GM18526 (cell line): ENCODE results near the gene VWA1.

Experiments
- POLR2A ChIP-seq: IDR thresholded peaks from 3 replicates; pipeline ENCODE4 v1.6.1; 2011; ENCODE audit not compliant: insufficient read length; ENCODE audit errors: extremely low read depth

The VWA1 gene

DNA sequence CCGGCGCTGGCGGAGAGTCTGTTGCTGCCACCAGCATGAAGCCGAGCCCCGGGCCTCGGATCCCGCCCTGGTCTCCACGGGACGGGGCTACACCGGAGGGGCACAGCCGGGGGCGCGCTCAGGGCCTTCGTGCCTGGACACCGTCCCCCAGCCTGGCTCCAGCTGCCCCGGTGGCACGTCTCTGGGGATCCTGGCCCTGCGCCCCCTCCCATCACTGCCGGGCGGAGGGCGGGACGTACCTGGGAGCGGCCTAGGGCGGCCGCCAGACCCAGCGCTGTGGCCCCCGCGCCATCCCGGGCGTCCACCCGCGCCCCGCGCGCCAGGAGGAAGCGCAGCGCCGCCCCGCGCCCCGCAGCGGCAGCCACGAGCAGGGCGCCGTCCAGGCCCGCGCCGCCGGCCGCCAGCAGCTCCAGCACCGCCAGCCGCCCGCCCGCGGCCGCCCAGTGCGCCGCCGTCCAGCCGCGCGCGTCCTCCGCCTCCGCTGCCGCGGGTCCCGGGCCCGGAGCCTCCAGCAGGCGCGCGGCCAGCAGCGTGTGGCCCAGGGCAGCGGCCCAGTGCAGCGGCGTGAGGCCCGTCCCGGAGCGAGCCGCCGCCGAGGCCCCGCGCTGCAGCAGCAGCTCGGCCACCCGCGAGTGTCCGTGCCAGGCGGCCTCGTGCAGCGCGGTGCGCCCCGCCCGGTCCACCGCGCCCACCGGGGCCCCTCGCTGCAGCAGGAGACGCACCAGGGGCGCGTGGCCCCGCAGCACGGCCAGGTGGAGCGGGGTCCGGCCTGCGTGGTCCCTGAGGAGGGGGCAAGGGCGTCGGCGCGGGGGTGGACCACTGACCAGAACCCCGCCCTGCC is 15.5 kb upstream of the VWA1 start:
- TF ChIP-seq POLR2A = no peak

DNA sequence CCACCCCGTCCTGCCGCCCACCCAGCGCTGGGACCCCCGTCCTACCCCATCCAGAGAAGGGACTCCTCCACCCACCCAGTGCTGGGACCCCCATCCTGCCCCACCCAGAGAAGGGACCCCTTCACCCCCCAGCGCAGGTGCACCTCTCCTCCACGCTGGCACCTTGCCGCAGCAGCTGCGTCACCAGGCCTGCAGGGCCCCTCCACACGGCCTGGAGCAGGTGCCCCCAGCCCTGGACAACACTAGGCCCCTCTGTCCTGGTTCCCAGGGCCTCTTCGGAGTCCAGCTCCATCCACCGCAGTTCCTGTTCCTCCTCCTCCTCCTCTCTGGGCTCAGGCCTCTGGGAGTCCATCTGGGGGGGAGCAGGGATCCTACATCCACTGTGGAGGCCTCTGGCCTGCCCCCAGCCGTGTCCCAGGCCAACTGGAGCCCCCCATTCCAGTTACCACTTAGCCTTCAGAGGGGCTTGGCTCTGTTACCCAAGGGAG is 14.8 kb upstream of the VWA1 start:
- TF ChIP-seq POLR2A = no peak

DNA sequence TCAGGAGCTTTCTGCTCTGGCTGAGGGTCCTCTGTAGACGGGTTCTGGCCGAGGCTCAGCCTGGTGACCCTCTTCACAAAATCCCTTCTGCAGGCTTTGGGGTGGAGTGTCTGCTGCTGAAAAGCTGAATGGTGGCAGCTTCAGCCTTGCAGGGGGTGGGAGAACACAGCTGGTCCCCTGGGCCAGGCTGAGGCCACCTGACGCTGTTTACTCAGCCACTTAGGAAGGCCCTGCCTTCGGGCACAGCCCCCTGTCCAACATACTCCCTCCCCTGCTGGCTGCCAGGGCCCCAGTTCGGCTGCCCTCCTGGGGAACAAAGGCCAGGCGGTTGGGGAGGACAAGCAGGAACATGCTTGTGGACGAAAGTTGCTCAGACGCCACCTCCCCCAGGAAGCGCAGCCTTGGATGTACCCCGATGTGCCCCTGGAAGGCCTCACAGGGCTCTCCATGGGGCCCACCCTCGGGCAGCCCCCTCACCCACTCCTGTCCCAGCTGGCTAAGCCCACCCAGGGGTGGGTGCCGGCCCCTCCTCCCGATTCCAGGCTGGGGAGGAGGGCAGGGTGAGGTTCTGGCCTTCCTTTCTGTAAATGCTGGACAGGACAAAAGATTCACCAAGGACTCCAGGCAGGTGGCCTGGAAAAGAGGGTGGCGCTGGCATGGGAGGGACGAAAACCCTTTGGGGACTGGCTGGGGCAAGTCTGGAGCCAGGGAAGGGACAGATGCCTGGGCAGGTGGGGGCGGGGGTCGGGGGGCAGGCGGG is 14.2 kb upstream of the VWA1 start, which contains the start of gene ANKRD65:
ANKRD65 (minus strand) TSS at position 130 of the 760 bp plus-strand sequence. CDS start 271 bp downstream, outside the sequence.
- TF ChIP-seq POLR2A = no peak

DNA sequence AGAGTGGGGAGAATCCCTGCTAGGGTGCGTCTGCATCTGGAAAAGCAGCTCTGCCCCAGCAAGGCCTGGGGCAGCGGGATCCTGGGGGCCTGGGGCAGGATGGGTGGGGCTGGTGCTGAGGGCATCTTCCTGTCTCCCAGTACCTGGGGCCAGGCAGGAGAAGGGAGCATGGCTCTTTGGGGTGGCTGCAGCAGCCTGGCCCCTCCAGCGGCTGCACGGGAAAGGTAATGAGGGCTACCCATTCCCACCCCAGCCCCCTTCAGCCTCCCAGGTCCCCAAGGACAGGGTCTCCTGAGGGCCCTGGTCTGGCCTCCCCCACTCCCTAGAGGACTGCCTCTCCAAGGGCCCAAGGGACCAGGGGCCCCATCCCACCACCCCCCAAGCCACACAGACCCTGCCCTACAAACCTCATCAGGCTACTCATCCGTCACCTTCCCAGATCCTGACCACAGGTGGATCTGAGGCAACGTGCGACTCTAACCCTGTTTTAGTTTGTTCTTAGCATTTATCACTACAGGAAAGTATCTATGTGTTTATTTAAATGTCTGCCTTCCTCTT is 13.5 kb upstream of the VWA1 start:
- TF ChIP-seq POLR2A = no peak

DNA sequence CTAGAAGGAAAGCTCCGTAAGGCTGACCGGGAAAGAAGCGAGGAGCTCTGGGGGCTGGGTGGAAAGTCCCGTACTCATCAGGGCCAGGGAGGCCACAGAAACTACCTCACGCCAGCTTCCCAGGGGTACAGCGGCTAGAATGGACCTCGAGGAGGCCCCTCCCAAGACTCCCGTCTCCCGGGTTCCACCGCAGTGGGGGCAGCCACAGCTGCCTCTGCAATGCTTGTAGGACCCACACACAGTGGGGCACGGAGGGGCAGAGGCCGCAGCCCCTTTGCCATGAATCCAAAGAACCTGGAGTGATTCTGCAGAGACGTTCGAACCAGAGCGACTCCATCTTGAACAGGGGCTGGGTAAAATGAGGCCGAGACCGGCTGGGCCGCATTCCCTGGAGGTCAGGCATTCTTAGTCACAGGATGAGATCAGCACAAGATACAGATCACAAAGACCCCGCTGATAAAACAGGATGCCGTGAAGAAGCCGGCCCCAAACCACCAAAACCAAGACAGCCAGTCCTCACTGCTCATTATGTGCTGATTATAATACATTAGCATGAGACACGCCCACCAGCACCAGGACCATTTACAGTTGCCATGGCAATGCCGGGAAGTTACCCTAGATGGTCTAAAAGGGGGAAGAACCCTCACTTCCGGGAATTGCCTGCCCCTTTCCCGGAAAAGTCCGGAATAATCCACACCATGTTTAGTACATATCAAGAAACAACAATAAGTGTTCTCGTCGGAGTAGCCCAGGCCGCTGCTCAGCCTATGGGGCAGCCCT is 12.8 kb upstream of the VWA1 start:
- no peak for TF ChIP-seq POLR2A

DNA sequence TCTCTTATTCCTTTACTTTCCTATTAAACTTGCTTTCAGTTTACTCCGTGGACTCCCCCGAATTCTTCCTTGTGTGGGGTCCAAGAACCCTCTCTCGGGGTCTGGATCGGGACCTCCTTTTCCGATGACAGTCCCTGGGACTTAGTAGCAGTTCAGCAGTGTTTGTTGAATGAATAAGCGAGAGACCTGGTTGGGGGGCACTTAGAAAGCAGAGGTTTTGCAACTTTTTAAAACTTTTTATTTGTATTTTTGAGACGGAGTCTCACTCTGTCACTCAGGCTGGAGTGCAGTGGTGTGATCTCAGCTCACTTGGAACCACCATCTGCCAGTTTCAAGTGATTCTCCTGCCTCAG is 12.3 kb upstream of the VWA1 start:
- TF ChIP-seq POLR2A = no peak

DNA sequence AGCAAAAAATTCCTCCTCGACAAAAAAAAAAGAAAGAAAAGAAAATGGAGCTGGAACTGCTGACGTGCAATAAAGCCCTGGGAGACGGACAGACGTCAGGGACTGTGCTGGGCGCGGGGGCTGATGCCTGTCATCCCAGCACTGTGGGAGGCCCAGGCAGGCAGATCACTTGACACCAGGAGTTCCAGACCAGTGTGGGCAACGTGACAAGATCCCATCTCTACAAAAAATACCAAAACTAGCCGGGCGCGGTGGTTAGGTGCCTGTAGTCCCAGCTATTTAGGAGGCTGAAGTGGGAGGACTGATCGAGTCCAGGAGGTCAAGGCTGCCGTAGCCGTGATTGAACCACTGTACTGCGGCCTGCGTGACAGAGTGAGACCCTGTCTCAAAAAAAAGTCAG is 10.8 kb upstream of the VWA1 start:
- TF ChIP-seq POLR2A = no peak

DNA sequence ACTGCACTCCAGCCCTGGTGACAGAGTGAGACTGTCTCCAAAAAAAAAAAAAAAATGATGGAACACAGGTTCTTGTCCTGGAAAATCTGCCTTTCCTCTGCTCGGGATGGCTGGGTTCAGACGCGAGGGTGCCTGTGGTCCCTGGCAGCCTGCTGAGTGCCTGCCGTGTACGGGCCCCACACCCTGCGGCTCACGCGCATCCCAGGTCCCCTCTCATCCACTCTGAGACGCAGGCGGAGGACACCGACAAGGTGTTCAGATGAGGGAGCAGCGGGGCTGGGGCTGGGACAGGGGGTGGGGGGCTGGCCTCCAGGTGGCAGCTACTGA is 10.1 kb upstream of the VWA1 start:
- TF ChIP-seq POLR2A = no peak

DNA sequence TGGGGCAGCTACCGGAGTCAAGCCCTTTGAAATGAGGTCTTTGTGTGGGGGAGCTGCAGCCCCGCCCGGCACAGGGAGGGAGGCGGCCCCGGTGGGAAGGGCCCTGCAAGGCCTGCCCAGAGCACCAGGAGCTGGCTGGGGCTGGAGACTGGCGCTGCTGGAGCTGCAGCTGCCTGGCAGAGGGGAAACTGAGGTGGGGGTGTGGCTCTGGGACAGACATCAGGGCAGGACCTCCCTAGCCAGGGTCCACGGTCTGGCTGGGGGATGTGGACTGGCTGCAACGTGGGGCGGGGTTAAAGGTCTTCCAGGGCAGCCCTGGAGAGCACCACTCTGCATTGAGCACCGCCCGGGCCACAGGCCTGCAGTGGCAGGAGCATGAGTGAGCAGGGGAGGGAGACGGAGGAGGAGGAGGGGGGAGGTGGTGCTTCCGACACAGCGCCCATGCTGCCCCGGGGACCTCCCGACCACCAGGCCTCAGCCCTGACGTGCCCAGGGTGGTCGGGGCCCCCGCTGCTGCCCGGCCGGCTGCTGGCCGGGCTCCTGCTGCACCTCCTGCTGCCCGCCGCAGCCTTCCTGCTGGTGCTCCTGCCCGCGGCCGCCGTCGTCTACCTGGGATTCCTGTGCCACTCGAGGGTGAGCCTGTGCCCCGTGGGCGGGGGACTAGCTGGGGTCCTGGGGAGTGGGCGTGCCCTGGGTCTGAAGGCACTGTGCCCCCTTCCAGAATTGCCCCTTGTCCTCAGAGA is 9.6 kb upstream of the VWA1 start:
- TF ChIP-seq POLR2A = no peak

DNA sequence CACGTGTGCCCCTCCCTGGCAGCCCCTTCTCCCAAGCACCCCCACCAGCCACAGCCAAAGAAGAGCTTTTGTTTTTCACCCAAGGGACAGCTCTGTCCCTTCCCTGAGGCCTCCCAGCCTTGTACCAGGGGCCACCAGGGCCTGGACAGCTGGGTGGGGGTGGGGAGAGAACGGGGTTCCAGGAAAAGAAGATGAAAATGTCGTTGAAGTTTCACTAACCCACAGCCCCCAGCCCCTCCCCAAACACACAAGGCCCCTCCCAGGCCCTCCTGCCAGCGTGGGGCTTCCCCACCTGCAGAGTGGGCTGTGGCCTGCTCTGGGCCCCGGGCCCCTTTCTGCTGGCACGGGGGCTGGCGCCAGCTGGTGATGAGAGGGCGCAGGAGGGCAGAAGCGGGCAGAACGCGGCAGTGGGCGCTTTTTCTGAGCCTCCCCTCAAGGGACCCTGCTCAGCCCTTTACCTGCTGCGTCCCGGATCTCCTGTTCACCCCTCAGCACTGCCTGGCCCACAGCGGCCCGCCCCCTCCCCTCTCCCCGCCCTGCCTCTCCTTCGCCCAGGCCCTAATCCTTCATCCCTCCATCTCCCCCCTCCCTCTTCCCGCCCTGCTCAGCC is 8.9 kb upstream of the VWA1 start:
- no peak for TF ChIP-seq POLR2A

DNA sequence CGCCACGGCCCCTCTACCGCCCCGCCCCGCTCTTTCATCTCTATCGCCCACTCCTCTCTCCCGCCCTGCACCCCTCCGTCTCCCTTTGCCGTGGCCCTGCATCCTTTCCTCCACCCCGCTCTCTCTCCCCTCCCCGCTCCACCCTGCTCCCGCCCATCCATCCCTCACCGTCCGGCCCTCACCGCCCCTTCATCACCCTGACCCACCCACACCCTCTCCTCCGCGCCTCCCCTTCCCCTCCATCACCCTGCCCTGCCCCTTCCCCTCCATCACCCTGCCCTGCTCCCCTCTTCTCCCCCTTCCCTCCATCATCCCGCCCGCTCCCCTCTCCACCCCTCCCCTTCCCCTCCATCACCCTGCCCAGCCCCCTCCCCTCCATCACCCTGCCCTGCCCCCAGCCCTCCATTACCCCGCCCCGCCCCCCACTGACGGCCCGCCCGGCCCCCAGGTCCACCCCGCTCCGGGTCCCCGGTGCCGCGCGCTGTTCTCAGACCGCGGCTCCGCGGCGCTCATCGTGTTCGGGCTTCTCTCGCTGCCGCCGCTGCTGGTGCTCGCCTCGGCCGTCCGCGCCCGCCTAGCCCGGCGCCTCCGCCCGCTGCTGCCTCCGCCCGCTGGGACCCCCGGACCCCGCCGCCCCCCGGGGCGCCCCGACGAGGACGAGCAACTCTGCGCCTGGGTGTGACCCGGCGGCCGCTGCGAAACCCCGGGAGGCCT is 8.2 kb upstream of the VWA1 start:
- TF ChIP-seq POLR2A = no peak

DNA sequence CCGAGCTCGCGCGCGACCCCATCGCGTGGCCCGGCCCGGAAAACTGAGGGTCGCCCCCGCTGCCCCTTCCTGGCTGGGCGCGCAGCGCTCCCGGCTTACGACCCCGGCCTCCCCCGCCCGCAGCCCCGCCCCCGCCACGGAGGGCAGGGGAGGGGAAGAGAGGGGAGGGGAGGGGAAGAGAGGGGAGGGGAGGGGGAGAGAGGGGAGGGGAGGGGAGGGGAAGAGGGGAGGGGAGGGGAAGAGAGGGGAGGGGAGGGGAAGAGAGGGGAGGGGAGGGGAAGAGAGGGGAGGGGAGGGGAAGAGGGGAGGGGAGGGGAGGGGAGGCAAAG is 7.7 kb upstream of the VWA1 start:
- no peak for TF ChIP-seq POLR2A

DNA sequence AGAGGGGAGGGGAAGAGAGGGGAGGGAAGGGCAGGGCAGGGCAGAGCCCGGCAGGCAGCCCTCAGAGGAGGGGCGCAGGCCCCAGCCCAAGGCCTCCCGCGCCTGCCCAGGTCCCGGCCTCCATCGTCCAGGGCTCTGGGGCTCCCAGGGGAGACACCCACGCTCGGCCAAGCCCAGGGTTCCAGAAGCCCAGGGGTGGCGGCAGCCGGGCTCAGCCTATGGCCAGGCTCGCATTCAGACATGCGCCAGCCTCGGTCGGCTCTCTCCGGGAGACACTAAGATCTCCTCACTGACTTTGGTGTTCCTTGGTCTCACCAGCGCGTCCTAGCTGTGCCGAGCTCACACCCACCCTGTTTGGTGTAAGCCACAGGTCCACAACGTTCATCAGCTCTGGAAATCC is 7.3 kb upstream of the VWA1 start:
- TF ChIP-seq POLR2A = no peak

DNA sequence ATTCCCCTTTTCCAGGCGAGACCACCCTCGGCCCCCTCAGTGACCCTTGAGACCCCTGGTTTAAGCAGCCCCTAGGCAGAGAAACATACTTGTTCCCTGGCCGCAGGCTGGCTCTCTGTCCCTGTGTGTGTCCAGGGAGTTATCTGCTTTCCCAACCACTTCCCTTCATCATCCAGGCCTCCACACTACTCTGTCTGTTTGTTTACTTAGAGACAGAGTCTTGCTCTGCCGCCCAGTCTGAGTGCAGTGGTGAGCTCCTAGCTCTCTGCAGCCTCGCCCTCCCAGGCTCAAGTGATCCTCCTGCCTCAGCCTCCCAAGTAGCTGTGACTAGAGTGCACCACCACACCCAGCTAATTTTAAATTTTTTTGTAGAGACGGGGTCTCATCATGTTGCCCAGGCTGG is 5.8 kb upstream of the VWA1 start:
- no peak for TF ChIP-seq POLR2A
